Activated T-cell treated with anti-CD3 and anti-CD28 coated beads, Interleukin-2, amount 50 U/mL, for 24 hours (primary cell): ENCODE data around the gene FAM210A.
"Not testable (repeated sequence)": the region's sequence is repeated elsewhere in the genome, so short reads cannot be mapped to it uniquely, and the experiment has no call there.

Experiments used
- DNase-seq: peaks from one replicate; pipeline ENCODE4 v3.0.0-alpha.2; 2020
- H3K27ac Mint-ChIP-seq: 2 replicates; pipeline ENCODE4 v1.8.0; 2020; ENCODE audit warnings: mild to moderate bottlenecking, mixed read lengths
- H3K27me3 Mint-ChIP-seq: 2 replicates; pipeline ENCODE4 v1.8.0; 2020; ENCODE audit warnings: mixed read lengths
- H3K36me3 Mint-ChIP-seq: 2 replicates; pipeline ENCODE4 v1.8.0; 2020; ENCODE audit warnings: low read depth, mixed read lengths
- H3K4me1 Mint-ChIP-seq: 2 replicates; pipeline ENCODE4 v1.8.0; 2020; ENCODE audit warnings: low read depth, mixed read lengths
- H3K4me3 Mint-ChIP-seq: 2 replicates; pipeline ENCODE4 v1.8.0; 2020; ENCODE audit warnings: mild to moderate bottlenecking, moderate library complexity, mixed read lengths
- H3K9me3 Mint-ChIP-seq: 2 replicates; pipeline ENCODE4 v1.8.0; 2020; ENCODE audit warnings: mixed read lengths

FAM210A gene

GRCh38 chr18:13720123-13720522, 6.2 kb downstream of the FAM210A start:
- no peak overlapping the region for H3K27ac Mint-ChIP-seq
- peaks cover 63% of the 10 kb centered on the region for H3K4me1 Mint-ChIP-seq
- no peak overlapping the region for H3K4me3 Mint-ChIP-seq
- no peaks in the 10 kb centered on the region for H3K9me3 Mint-ChIP-seq
- H3K36me3 Mint-ChIP-seq: peaks cover 54% of the 10 kb centered on the region
- no peak for DNase-seq
- no peaks in the 10 kb centered on the region for H3K27me3 Mint-ChIP-seq

- Mint-ChIP-seq H3K27ac (no peak overlapping the region), H3K4me1 (peaks cover 54% of the 10 kb centered on the region)
Observed at GRCh38 chr18:13716916-13717315, 9.4 kb downstream of the FAM210A start.

GRCh38 chr18:13715330-13715729, 11.0 kb downstream of the FAM210A start:
- Mint-ChIP-seq H3K4me1 (peaks cover 52% of the 10 kb centered on the region), H3K27ac (no peak overlapping the region), H3K27me3 (no peaks in the 10 kb centered on the region), H3K9me3 (no peaks in the 10 kb centered on the region), H3K36me3 (peaks cover 37% of the 10 kb centered on the region), H3K4me3 (no peak overlapping the region)
- no peak for DNase-seq

More at GRCh38 chr18:13716916-13717315, 9.4 kb downstream of the FAM210A start:
- no peak overlapping the region for H3K4me3 Mint-ChIP-seq
- DNase-seq: no peak
- H3K27me3 Mint-ChIP-seq: no peaks in the 10 kb centered on the region
- no peaks in the 10 kb centered on the region for H3K9me3 Mint-ChIP-seq
- peaks cover 40% of the 10 kb centered on the region for H3K36me3 Mint-ChIP-seq

GRCh38 chr18:13713455-13714055, 12.8 kb downstream of the FAM210A start:
- Mint-ChIP-seq H3K27ac (no peak overlapping the region), H3K9me3 (peaks cover 4% of the 10 kb centered on the region), H3K4me3 (no peak overlapping the region), H3K36me3 (peaks cover 30% of the 10 kb centered on the region), H3K4me1 (peaks cover 42% of the 10 kb centered on the region), H3K27me3 (no peaks in the 10 kb centered on the region)
- DNase-seq: no peak

GRCh38 chr18:13712400-13713131, 13.8 kb downstream of the FAM210A start:
- Mint-ChIP-seq H3K36me3 (peaks cover 26% of the 10 kb centered on the region), H3K27me3 (no peaks in the 10 kb centered on the region)

GRCh38 chr18:13710414-13710831, 15.9 kb downstream of the FAM210A start:
- no peak for DNase-seq
- no peaks in the 10 kb centered on the region for H3K27me3 Mint-ChIP-seq
- no peak overlapping the region for H3K27ac Mint-ChIP-seq
- H3K9me3 Mint-ChIP-seq: peaks cover 15% of the 10 kb centered on the region
- H3K4me3 Mint-ChIP-seq: no peak overlapping the region
- H3K4me1 Mint-ChIP-seq: peaks cover 20% of the 10 kb centered on the region
- peaks cover 40% of the 10 kb centered on the region for H3K36me3 Mint-ChIP-seq

More at GRCh38 chr18:13712400-13713131, 13.8 kb downstream of the FAM210A start:
- DNase-seq: no peak
- peaks cover 35% of the 10 kb centered on the region for H3K4me1 Mint-ChIP-seq
- no peak overlapping the region for H3K4me3 Mint-ChIP-seq
- peaks cover 4% of the 10 kb centered on the region for H3K9me3 Mint-ChIP-seq
- no peak overlapping the region for H3K27ac Mint-ChIP-seq

- Mint-ChIP-seq H3K4me1 (no peaks in the 10 kb centered on the region), H3K36me3 (peaks cover 74% of the 10 kb centered on the region), H3K27me3 (no peaks in the 10 kb centered on the region), H3K9me3 (peaks cover 43% of the 10 kb centered on the region), H3K4me3 (no peak overlapping the region), H3K27ac (no peak overlapping the region)
- no peak for DNase-seq
Observed at GRCh38 chr18:13703899-13704298, 22.5 kb downstream of the FAM210A start.

- peaks cover 10% of the 10 kb centered on the region for H3K4me1 Mint-ChIP-seq
- no peaks in the 10 kb centered on the region for H3K27me3 Mint-ChIP-seq
- H3K9me3 Mint-ChIP-seq: peaks cover 37% of the 10 kb centered on the region
- no peak for DNase-seq
- no peak overlapping the region for H3K4me3 Mint-ChIP-seq
- H3K36me3 Mint-ChIP-seq: peaks cover 70% of the 10 kb centered on the region
- no peak overlapping the region for H3K27ac Mint-ChIP-seq
Observed at GRCh38 chr18:13700153-13700552, 26.2 kb downstream of the FAM210A start.

- peaks cover 16% of the 10 kb centered on the region for H3K4me1 Mint-ChIP-seq
- peaks cover 58% of the 10 kb centered on the region for H3K36me3 Mint-ChIP-seq
- peaks cover 21% of the 10 kb centered on the region for H3K9me3 Mint-ChIP-seq
- H3K4me3 Mint-ChIP-seq: no peak overlapping the region
- DNase-seq: no peak
- no peak overlapping the region for H3K27ac Mint-ChIP-seq
- no peaks in the 10 kb centered on the region for H3K27me3 Mint-ChIP-seq
Observed at GRCh38 chr18:13696961-13697360, 29.4 kb downstream of the FAM210A start.

- not testable (repeated sequence) for H3K4me3 Mint-ChIP-seq, H3K27ac Mint-ChIP-seq, DNase-seq, H3K27me3 Mint-ChIP-seq
- Mint-ChIP-seq H3K9me3 (peaks cover 14% of the 10 kb centered on the region), H3K4me1 (peaks cover 20% of the 10 kb centered on the region), H3K36me3 (peaks cover 44% of the 10 kb centered on the region)
Observed at GRCh38 chr18:13695337-13695736, 31.0 kb downstream of the FAM210A start.

- DNase-seq, H3K4me3 Mint-ChIP-seq, H3K27ac Mint-ChIP-seq, H3K9me3 Mint-ChIP-seq, H3K27me3 Mint-ChIP-seq: not testable (repeated sequence)
- peaks cover 29% of the 10 kb centered on the region for H3K4me1 Mint-ChIP-seq
- peaks cover 34% of the 10 kb centered on the region for H3K36me3 Mint-ChIP-seq
Observed at GRCh38 chr18:13690060-13690459, 36.3 kb downstream of the FAM210A start.

GRCh38 chr18:13688191-13689136, 37.9 kb downstream of the FAM210A start:
- Mint-ChIP-seq H3K27ac (no peak overlapping the region), H3K27me3 (no peaks in the 10 kb centered on the region), H3K9me3 (peaks cover 5% of the 10 kb centered on the region), H3K36me3 (peaks cover 28% of the 10 kb centered on the region), H3K4me1 (peaks cover 32% of the 10 kb centered on the region), H3K4me3 (no peak overlapping the region)
- no peak for DNase-seq

GRCh38 chr18:13684546-13684945, 41.8 kb downstream of the FAM210A start:
- H3K4me1 Mint-ChIP-seq: peaks cover 27% of the 10 kb centered on the region

GRCh38 chr18:13681701-13682100, 44.7 kb downstream of the FAM210A start:
- no peak for DNase-seq
- Mint-ChIP-seq H3K9me3 (no peaks in the 10 kb centered on the region), H3K27ac (no peak overlapping the region), H3K36me3 (peaks cover 33% of the 10 kb centered on the region), H3K4me3 (no peak overlapping the region), H3K27me3 (no peaks in the 10 kb centered on the region), H3K4me1 (peaks cover 24% of the 10 kb centered on the region)

More at GRCh38 chr18:13684546-13684945, 41.8 kb downstream of the FAM210A start:
- H3K9me3 Mint-ChIP-seq: no peaks in the 10 kb centered on the region
- H3K36me3 Mint-ChIP-seq: peaks cover 48% of the 10 kb centered on the region
- no peak overlapping the region for H3K4me3 Mint-ChIP-seq
- no peak overlapping the region for H3K27ac Mint-ChIP-seq
- DNase-seq: no peak
- no peaks in the 10 kb centered on the region for H3K27me3 Mint-ChIP-seq
